Activated naive CD8-positive, alpha-beta T cell (primary cell): ENCODE results near the gene PDE8B.
"Not testable (repeated sequence)": the region's sequence is repeated elsewhere in the genome, so short reads cannot be mapped to it uniquely, and the experiment has no call there.

Experiments used
- H3K27ac Mint-ChIP-seq: one replicate; pipeline ENCODE4 v1.8.0; 2021; ENCODE audit warnings: mixed read lengths
- H3K27me3 Mint-ChIP-seq: one replicate; pipeline ENCODE4 v1.8.0; 2021; ENCODE audit warnings: mixed read lengths
- H3K36me3 Mint-ChIP-seq: one replicate; pipeline ENCODE4 v1.8.0; 2021; ENCODE audit warnings: mixed read lengths
- H3K4me1 Mint-ChIP-seq: one replicate; pipeline ENCODE4 v1.8.0; 2021; ENCODE audit warnings: low read depth, mixed read lengths
- H3K4me3 Mint-ChIP-seq: one replicate; pipeline ENCODE4 v1.8.0; 2021; ENCODE audit warnings: mild to moderate bottlenecking, mixed read lengths
- H3K9me3 Mint-ChIP-seq: one replicate; pipeline ENCODE4 v1.8.0; 2021; ENCODE audit warnings: low read depth, mixed read lengths

PDE8B gene

GRCh38 chr5:77438071-77438470 lies 227.6 kb downstream of the PDE8B start:
- no peaks in the 10 kb centered on the region for H3K4me1 Mint-ChIP-seq
- H3K36me3 Mint-ChIP-seq, result peaks cover 15% of the 10 kb centered on the region
- no peaks in the 10 kb centered on the region for H3K9me3 Mint-ChIP-seq
- H3K4me3 Mint-ChIP-seq, result no peak overlapping the region
- H3K27ac Mint-ChIP-seq, result no peak overlapping the region
- H3K27me3 Mint-ChIP-seq, result no peaks in the 10 kb centered on the region

GRCh38 chr5:77443670-77444069 lies 233.2 kb downstream of the PDE8B start:
- Mint-ChIP-seq H3K27me3 (no peaks in the 10 kb centered on the region), H3K36me3 (peaks cover 27% of the 10 kb centered on the region), H3K27ac (no peak overlapping the region), H3K9me3 (no peaks in the 10 kb centered on the region), H3K4me3 (no peak overlapping the region), H3K4me1 (no peaks in the 10 kb centered on the region)

GRCh38 chr5:77444356-77444755 lies 233.9 kb downstream of the PDE8B start:
- Mint-ChIP-seq H3K27me3 (no peaks in the 10 kb centered on the region), H3K36me3 (peaks cover 29% of the 10 kb centered on the region), H3K9me3 (no peaks in the 10 kb centered on the region), H3K27ac (no peak overlapping the region), H3K4me3 (no peak overlapping the region), H3K4me1 (no peaks in the 10 kb centered on the region)

GRCh38 chr5:77448831-77449230 lies 238.4 kb downstream of the PDE8B start:
- no peak overlapping the region for H3K4me3 Mint-ChIP-seq
- no peaks in the 10 kb centered on the region for H3K27me3 Mint-ChIP-seq
- peaks cover 35% of the 10 kb centered on the region for H3K36me3 Mint-ChIP-seq
- no peaks in the 10 kb centered on the region for H3K4me1 Mint-ChIP-seq
- no peak overlapping the region for H3K27ac Mint-ChIP-seq
- H3K9me3 Mint-ChIP-seq, result no peaks in the 10 kb centered on the region

GRCh38 chr5:77449277-77449676 lies 238.8 kb downstream of the PDE8B start:
- H3K27ac Mint-ChIP-seq, result no peak overlapping the region

GRCh38 chr5:77449981-77450380 lies 239.5 kb downstream of the PDE8B start:
- Mint-ChIP-seq H3K36me3 (peaks cover 30% of the 10 kb centered on the region), H3K27me3 (no peaks in the 10 kb centered on the region), H3K4me3 (no peak overlapping the region), H3K9me3 (no peaks in the 10 kb centered on the region), H3K27ac (no peak overlapping the region), H3K4me1 (no peaks in the 10 kb centered on the region)

More at GRCh38 chr5:77449277-77449676, 238.8 kb downstream of the PDE8B start:
- H3K9me3 Mint-ChIP-seq, result no peaks in the 10 kb centered on the region
- H3K4me1 Mint-ChIP-seq, result no peaks in the 10 kb centered on the region
- no peaks in the 10 kb centered on the region for H3K27me3 Mint-ChIP-seq
- H3K36me3 Mint-ChIP-seq, result peaks cover 33% of the 10 kb centered on the region
- no peak overlapping the region for H3K4me3 Mint-ChIP-seq

- H3K27me3 Mint-ChIP-seq, result no peaks in the 10 kb centered on the region
- H3K27ac Mint-ChIP-seq, result no peak overlapping the region
- H3K36me3 Mint-ChIP-seq, result peaks cover 20% of the 10 kb centered on the region
- H3K4me3 Mint-ChIP-seq, result no peak overlapping the region
- H3K9me3 Mint-ChIP-seq, result no peaks in the 10 kb centered on the region
- no peaks in the 10 kb centered on the region for H3K4me1 Mint-ChIP-seq
Observed at GRCh38 chr5:77452351-77452750, 241.9 kb downstream of the PDE8B start.

- H3K9me3 Mint-ChIP-seq, result no peaks in the 10 kb centered on the region
- no peak overlapping the region for H3K27ac Mint-ChIP-seq
- no peaks in the 10 kb centered on the region for H3K27me3 Mint-ChIP-seq
- no peak overlapping the region for H3K4me3 Mint-ChIP-seq
- no peaks in the 10 kb centered on the region for H3K4me1 Mint-ChIP-seq
- H3K36me3 Mint-ChIP-seq, result peaks cover 11% of the 10 kb centered on the region
Observed at GRCh38 chr5:77454123-77454522, 243.6 kb downstream of the PDE8B start.

- peaks cover 6% of the 10 kb centered on the region for H3K36me3 Mint-ChIP-seq
- no peaks in the 10 kb centered on the region for H3K4me1 Mint-ChIP-seq
- H3K9me3 Mint-ChIP-seq, result no peaks in the 10 kb centered on the region
- no peak overlapping the region for H3K27ac Mint-ChIP-seq
- H3K27me3 Mint-ChIP-seq, result no peaks in the 10 kb centered on the region
- H3K4me3 Mint-ChIP-seq, result no peak overlapping the region
Observed at GRCh38 chr5:77461287-77461686, 250.8 kb downstream of the PDE8B start.

- Mint-ChIP-seq H3K9me3 (no peaks in the 10 kb centered on the region), H3K27me3 (no peaks in the 10 kb centered on the region), H3K36me3 (peaks cover 11% of the 10 kb centered on the region), H3K4me1 (no peaks in the 10 kb centered on the region), H3K27ac (no peak overlapping the region), H3K4me3 (no peak overlapping the region)
Observed at GRCh38 chr5:77463905-77464304, 253.4 kb downstream of the PDE8B start.

GRCh38 chr5:77468875-77469274 lies 258.4 kb downstream of the PDE8B start:
- H3K9me3 Mint-ChIP-seq, H3K27ac Mint-ChIP-seq, H3K4me3 Mint-ChIP-seq, H3K4me1 Mint-ChIP-seq, H3K27me3 Mint-ChIP-seq: not testable (repeated sequence)
- H3K36me3 Mint-ChIP-seq, result peaks cover 27% of the 10 kb centered on the region

GRCh38 chr5:77475041-77475440 lies 264.6 kb downstream of the PDE8B start:
- H3K9me3 Mint-ChIP-seq, H3K27ac Mint-ChIP-seq, H3K4me3 Mint-ChIP-seq, H3K27me3 Mint-ChIP-seq, H3K4me1 Mint-ChIP-seq: not testable (repeated sequence)
- H3K36me3 Mint-ChIP-seq, result peaks cover 24% of the 10 kb centered on the region
